NCI-H2196 (cell line): ENCODE data around the gene PROX1.

ENCODE experiments used
- DNase-seq: peaks from one replicate; lab custom pipeline; 2025; ENCODE audit not compliant: unreplicated experiment; lab: John Stamatoyannopoulos, UW

The PROX1 gene

GRCh38 chr1:213997038-213997771 lies 9.4 kb downstream of the PROX1 start:
- DNase-seq, result no peak

DNA sequence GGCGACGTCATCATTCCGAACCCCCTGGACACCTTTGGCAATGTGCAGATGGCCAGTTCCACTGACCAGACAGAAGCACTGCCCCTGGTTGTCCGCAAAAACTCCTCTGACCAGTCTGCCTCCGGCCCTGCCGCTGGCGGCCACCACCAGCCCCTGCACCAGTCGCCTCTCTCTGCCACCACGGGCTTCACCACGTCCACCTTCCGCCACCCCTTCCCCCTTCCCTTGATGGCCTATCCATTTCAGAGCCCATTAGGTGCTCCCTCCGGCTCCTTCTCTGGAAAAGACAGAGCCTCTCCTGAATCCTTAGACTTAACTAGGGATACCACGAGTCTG lies 10.0 kb downstream of the PROX1 start:
- DNase-seq, result no peak

- no peak for DNase-seq
Measured at GRCh38 chr1:213998785-213999184, 11.0 kb downstream of the PROX1 start.

DNA sequence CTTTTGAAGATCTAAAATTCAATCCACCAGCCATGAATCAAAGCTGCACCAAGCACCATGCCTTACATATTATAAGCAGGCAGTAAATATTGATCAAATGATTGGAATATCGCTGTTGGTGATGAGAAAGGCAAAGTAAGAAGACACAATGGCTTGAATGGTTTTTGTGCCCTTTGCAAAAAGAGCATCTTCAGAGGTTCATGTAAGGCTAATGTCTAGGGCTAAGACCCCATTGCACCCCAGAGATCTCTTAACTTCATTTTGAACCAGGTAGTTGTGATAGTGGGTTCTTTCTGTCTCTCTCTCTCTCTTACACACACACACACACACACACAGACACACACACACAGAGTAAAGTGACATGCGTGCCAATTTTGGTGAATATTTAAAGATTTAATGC lies 12.0 kb downstream of the PROX1 start:
- DNase-seq, result no peak

- DNase-seq, result peak; percentile 33
Measured at GRCh38 chr1:214002060-214002459, 14.3 kb downstream of the PROX1 start.

- DNase-seq, result peak; percentile 36
Measured at GRCh38 chr1:214002472-214002871, 14.7 kb downstream of the PROX1 start.

GRCh38 chr1:214003233-214003632 lies 15.5 kb downstream of the PROX1 start:
- no peak for DNase-seq

DNA sequence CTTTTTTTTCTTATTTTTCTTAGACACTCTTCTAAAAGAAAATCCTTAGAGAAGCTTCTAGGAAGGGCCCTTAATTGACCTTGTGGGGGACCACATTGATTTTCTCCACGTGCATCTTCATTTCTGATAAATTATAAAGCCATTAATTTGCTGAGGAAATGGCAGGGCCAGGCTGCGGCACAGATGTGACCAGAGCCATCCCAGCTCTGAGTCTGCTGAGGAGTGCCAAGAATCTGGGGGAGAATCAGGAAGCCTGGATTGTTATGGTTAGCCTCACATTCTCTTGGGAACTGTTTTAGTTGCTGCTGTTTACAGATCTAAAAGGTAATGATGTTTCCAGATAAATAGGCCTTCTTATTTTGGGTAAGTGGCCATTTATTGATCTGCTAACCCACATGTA lies 16.2 kb downstream of the PROX1 start:
- DNase-seq, result no peak

DNA sequence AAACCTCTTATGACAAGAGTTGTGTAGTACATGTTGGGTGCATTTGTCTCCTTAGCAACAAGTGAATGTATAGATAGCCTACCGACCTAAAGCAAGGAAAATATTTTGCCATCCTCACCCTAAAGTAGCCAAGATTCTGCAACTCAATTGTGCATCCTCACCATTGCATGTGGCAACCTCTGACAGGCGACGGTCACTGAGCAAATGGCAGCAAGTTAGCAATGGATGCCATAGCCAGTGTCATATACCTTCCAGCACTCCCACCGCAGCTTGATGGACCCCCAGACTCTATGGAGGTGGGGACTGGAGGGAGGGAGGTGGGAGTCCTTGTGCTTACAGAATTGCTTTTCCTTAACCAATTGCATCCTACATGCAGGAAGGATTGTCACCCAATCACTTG lies 17.0 kb downstream of the PROX1 start:
- no peak for DNase-seq

DNA sequence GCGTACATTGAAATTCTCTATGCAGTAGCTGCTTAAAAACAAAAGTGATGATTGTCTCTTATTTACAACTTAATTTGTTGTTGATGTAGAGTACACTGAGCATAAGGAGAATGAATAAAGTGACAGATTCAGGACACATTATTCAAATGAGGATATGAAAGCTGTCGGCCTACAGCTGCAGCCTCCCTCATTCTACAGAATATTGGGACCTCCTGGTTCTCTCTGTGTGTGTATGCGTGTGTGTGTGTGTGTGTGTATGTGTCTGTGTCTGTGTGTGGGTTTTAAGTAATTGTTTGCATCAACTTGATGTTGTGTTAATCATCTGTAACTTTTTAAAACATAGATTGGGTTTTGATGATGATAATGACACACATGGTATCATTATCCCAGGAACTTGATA lies 17.9 kb downstream of the PROX1 start:
- DNase-seq, result no peak

GRCh38 chr1:214006845-214007244 lies 19.1 kb downstream of the PROX1 start:
- DNase-seq, result no peak

GRCh38 chr1:214008347-214008746 lies 20.6 kb downstream of the PROX1 start:
- no peak for DNase-seq

- no peak for DNase-seq
Measured at GRCh38 chr1:214008791-214009422, 21.1 kb downstream of the PROX1 start.

- DNase-seq, result no peak
Measured at GRCh38 chr1:214009423-214010196, 21.8 kb downstream of the PROX1 start.

GRCh38 chr1:214010197-214010573 lies 22.4 kb downstream of the PROX1 start:
- DNase-seq, result no peak

GRCh38 chr1:214010717-214011116 lies 22.9 kb downstream of the PROX1 start:
- no peak for DNase-seq

GRCh38 chr1:214012418-214012817 lies 24.6 kb downstream of the PROX1 start:
- DNase-seq, result no peak

DNA sequence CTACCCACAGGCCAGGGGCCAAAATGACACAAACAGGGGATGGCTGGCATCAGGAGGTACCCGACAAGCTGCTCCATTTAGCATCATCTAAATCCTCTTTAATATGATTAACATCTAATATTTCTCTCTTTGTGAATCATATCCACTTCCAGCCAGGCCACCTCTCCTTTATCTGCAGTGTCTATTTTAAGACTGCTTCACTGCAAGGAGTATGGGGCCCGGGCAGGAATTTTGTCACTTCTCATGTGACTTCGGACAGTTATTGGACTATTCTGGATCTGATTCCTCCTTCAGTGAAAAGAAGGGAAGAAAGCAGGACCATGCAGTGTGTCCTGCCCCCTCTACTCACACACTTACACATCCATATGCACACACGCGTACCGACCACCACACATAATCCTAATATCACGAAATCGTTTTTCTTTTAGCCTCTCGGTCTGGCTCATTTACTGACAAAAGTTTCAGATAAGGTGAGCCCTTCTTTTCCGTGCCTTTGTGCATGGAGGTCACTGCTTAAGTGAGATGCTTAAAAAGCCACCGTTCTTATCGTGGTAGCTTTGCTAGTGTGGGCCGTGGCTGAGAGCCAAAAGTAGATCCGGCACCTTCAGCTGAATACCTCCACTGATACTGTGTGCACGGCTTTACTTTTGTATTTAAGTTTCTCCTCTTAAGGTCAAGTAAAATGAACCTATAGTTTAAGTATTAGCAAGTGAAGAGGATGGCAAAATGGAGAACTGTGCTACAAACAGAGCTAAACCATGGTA lies 26.0 kb downstream of the PROX1 start:
- DNase-seq, result no peak

DNA sequence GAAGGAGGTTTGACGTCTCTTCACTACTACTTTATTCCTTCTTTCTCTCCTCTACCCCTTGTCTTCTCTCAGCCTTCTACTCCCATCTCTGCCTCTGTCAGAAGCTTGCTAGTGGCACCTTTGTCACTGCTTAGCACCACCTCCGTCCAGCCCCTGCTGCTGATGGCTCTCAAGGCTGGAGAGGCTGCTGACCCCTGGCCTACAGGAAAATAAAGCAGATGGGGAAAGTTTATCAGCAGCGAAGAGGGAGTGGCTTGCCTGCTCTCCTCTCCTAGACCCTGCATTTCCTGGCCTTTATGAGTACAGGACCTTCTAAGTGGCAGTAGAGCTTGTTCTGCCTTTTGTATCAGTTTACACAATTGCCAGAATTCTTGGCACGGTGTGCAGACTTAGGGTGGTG lies 27.0 kb downstream of the PROX1 start:
- no peak for DNase-seq

DNA sequence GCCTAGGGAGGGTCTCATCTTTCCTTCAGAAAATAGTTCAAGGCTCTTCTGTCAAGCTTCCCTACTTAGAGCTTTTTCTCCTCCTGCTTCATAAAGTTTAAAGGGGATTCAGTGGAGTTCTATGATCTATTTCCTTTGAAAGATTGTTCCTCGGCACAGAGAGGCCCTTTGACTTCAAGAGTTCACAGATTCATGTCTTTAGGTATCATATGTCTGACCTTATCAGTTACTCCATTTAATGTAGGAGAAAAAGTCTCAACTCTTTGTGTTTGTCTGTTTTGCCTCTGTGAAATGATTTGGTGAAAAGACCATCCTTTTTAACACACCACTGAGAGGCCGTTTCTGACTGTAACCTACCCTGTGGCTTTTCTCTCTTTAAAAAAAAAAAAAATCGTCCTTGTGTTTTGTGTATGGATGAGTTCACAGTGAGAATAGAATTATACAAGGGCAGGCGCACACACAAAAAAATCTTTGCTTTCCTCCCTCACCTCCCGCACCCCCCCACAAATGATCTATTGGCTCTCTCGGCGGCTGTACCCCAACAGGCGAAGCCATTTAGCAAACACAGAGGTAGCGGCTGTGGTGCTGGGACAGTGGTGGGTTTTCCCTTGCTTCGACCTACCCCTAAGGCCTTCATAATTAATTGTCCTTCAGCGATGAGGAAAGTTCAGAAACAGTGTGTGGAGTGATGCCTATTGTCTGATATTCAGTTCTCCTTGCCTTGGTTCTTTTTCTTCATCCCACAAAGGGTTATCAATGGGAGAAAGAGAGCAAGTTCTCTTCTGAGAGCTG lies 29.6 kb downstream of the PROX1 start:
- DNase-seq, result no peak
